ENCODE results near the gene CENPVL2.
"Not testable (repeated sequence)": the region's sequence is repeated elsewhere in the genome, so short reads cannot be mapped to it uniquely, and the experiment has no call there.

CENPVL2 gene

DNA sequence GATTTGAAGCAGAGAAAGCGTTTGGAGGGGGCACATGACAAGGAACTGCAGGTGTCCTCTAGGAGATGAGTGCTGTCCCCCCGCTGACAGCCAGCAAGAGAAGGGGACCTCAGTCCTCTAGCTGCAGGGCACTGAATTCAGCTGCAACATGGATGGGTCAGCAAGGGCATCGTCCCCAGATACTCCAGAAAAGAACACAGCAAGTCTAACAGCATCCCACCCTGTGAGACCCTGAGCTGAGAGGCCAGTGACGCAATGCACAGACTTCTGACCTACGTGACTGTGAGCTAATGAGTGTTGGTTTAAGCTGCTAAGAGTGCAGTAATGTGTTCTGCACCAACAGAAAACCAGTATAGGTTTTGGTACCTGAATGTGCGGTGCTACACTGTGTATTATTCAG lies 11.6 kb upstream of the CENPVL2 start:
- Histone ChIP-seq H2AFZ (ENCODE audit: low read length) (no peak overlapping the region), H4K20me1 (ENCODE audit: insufficient read depth, low read length) (no peaks in the 10 kb centered on the region), H3F3A (ENCODE audit: insufficient read depth, low read length) (no peaks in the 10 kb centered on the region), H3K79me2 (ENCODE audit: low read length) (no peaks in the 10 kb centered on the region), H3K4me1 (ENCODE audit: low read length) (no peaks in the 10 kb centered on the region), H3K4me2 (ENCODE audit: low read depth, low read length) (no peak overlapping the region), H3K27ac (ENCODE audit: low read length) (no peak overlapping the region), H3K9ac (ENCODE audit: low read length) (no peak overlapping the region), H3K27me3 (replicated peaks; ENCODE audit: insufficient read depth, low read length) (no peaks in the 10 kb centered on the region), H3K9me3 (replicated peaks; ENCODE audit: insufficient read depth, low read length) (no peaks in the 10 kb centered on the region), H3K9me2 (replicated peaks; ENCODE audit: insufficient read depth, low read length) (no peaks in the 10 kb centered on the region), H3K36me3 (replicated peaks; ENCODE audit: insufficient read depth, low read length) (no peaks in the 10 kb centered on the region), H3K4me3 (ENCODE audit: low read length) (no peak overlapping the region)
- no peak for TF ChIP-seq CTCF (IDR thresholded peaks at IDR 0.05; ENCODE audit: low read length)
- no peak for TF ChIP-seq EZH2phosphoT487 (IDR thresholded peaks at IDR 0.05; ENCODE audit: low read length)
- TF ChIP-seq EZH2 (optimal IDR thresholded peaks at IDR 0.05; ENCODE audit: low read depth, low read length): no peak
- DNase-seq: no peak

GRCh38 chrX:51681808-51682719 lies 567 bp downstream of the CENPVL2 start:
- not testable (repeated sequence) for H2AFZ ChIP-seq (ENCODE audit: low read length); H3F3A ChIP-seq (ENCODE audit: insufficient read depth, low read length); DNase-seq; H4K20me1 ChIP-seq (ENCODE audit: insufficient read depth, low read length); H3K4me3 ChIP-seq (ENCODE audit: low read length); H3K36me3 ChIP-seq (replicated peaks; ENCODE audit: insufficient read depth, low read length); H3K27ac ChIP-seq (ENCODE audit: low read length); H3K9me3 ChIP-seq (replicated peaks; ENCODE audit: insufficient read depth, low read length); H3K79me2 ChIP-seq (ENCODE audit: low read length); H3K9ac ChIP-seq (ENCODE audit: low read length); H3K9me2 ChIP-seq (replicated peaks; ENCODE audit: insufficient read depth, low read length); H3K4me1 ChIP-seq (ENCODE audit: low read length); H3K27me3 ChIP-seq (replicated peaks; ENCODE audit: insufficient read depth, low read length); H3K4me2 ChIP-seq (ENCODE audit: low read depth, low read length)

DNA sequence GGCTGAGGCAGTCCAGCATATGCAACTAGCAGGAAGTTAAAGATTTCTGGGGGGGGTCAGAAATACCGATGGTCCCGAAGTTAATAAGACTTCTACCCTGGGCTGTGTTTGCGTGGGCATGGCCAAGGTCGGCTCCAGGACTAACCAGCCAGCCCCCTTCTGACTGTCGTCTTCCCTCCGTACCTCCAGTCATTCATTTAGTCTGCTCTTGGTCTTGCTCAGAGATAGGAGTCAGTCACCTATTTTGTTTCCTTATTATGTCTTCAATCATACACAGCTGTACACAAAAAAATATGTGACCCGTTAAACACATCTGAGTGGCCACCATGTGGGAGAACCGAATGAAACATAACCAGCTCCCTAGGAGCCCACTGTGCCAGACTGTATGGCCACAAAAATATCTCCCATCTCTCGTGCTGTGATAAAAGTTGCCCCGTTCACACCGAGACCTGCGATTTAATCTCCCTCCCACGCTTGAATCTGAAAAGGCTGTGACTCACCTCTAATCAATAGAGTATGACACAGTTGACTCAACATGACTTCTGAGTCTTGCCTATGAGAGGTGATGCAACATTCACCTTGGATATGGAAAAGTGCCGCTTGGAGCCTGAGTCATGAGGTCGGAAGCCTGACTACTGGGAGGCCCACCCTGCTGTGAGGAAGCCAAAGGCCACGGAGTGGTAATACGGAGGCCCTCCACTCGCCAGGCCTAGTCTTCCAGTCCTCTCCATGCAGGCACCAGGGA lies 2.8 kb downstream of the CENPVL2 start:
- not testable (repeated sequence) for DNase-seq; H3K79me2 ChIP-seq (ENCODE audit: low read length); H3K27ac ChIP-seq (ENCODE audit: low read length); H3K36me3 ChIP-seq (replicated peaks; ENCODE audit: insufficient read depth, low read length); H3K27me3 ChIP-seq (replicated peaks; ENCODE audit: insufficient read depth, low read length); H4K20me1 ChIP-seq (ENCODE audit: insufficient read depth, low read length); H3F3A ChIP-seq (ENCODE audit: insufficient read depth, low read length); H3K4me3 ChIP-seq (ENCODE audit: low read length); H3K4me2 ChIP-seq (ENCODE audit: low read depth, low read length); H3K4me1 ChIP-seq (ENCODE audit: low read length); H3K9me3 ChIP-seq (replicated peaks; ENCODE audit: insufficient read depth, low read length); H3K9me2 ChIP-seq (replicated peaks; ENCODE audit: insufficient read depth, low read length); H3K9ac ChIP-seq (ENCODE audit: low read length); H2AFZ ChIP-seq (ENCODE audit: low read length)

DNA sequence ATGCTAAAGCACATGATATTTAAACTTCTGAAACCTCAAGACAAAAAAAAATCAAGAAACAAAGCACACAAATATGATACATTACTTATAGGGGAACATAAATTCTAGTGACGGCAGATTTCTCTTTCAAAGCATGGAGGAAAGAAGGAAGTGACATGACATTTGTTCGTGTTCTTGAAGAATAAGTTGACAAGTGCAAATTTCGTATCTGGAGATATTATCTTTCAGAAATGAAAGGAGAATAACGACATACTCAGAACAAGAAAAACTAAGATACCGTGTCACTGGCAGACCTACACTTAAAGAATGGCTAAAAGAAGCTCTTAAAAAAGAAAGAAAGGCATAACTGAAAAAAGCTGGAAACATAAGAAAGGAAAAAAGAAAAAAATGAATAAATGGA lies 16.6 kb downstream of the CENPVL2 start:
- no peaks in the 10 kb centered on the region for H3K9me2 ChIP-seq (replicated peaks; ENCODE audit: insufficient read depth, low read length)
- no peak overlapping the region for H2AFZ ChIP-seq (ENCODE audit: low read length)
- no peak overlapping the region for H3K9ac ChIP-seq (ENCODE audit: low read length)
- H3K36me3 ChIP-seq (replicated peaks; ENCODE audit: insufficient read depth, low read length): no peaks in the 10 kb centered on the region
- no peak for DNase-seq
- H3K4me2 ChIP-seq (ENCODE audit: low read depth, low read length): no peak overlapping the region
- H3K4me3 ChIP-seq (ENCODE audit: low read length): no peak overlapping the region
- no peak overlapping the region for H3K27ac ChIP-seq (ENCODE audit: low read length)
- no peaks in the 10 kb centered on the region for H4K20me1 ChIP-seq (ENCODE audit: insufficient read depth, low read length)
- no peaks in the 10 kb centered on the region for H3K4me1 ChIP-seq (ENCODE audit: low read length)
- H3K9me3 ChIP-seq (replicated peaks; ENCODE audit: insufficient read depth, low read length): no peaks in the 10 kb centered on the region
- no peaks in the 10 kb centered on the region for H3K79me2 ChIP-seq (ENCODE audit: low read length)
- no peak for TF ChIP-seq EZH2 (optimal IDR thresholded peaks at IDR 0.05; ENCODE audit: low read depth, low read length)
- TF ChIP-seq CTCF (IDR thresholded peaks at IDR 0.05; ENCODE audit: low read length): no peak
- TF ChIP-seq EZH2phosphoT487 (IDR thresholded peaks at IDR 0.05; ENCODE audit: low read length): no peak
- H3F3A ChIP-seq (ENCODE audit: insufficient read depth, low read length): no peaks in the 10 kb centered on the region
- H3K27me3 ChIP-seq (replicated peaks; ENCODE audit: insufficient read depth, low read length): no peaks in the 10 kb centered on the region
